ENCODE data around the gene BMERB1. TPM values are rescaled to one million over a fixed set of nuclear protein-coding genes. Genes with fewer than 3 reads are reported as not detected.

The BMERB1 gene
- total and polyA plus RNA-seq, 2 experiments from 2014 or later: 17.3 to 28.1 TPM

GRCh38 chr16:15513156-15513555 is 78.8 kb downstream of the BMERB1 start:
- H3K4me3 Mint-ChIP-seq: no peak overlapping the region
- H2AFZ ChIP-seq: no peak overlapping the region
- H3K27me3 Mint-ChIP-seq (ENCODE audit: insufficient read depth, low read depth, poor library complexity): peaks cover 13% of the 10 kb centered on the region
- peaks cover 11% of the 10 kb centered on the region for H3K4me1 ChIP-seq (ENCODE audit: insufficient read depth)
- no peak overlapping the region for H3K27ac ChIP-seq (ENCODE audit: low read depth)
- DNase-seq (ENCODE audit: low spot score): no peak
- ATAC-seq: no peak
- H3K9me2 ChIP-seq (ENCODE audit: insufficient read depth): no peaks in the 10 kb centered on the region
- H3K27ac Mint-ChIP-seq: no peak overlapping the region
- H3K4me1 Mint-ChIP-seq: peaks cover 24% of the 10 kb centered on the region
- H3K4me2 ChIP-seq: no peak overlapping the region
- H3F3A ChIP-seq (replicated peaks; ENCODE audit: low read depth): no peaks in the 10 kb centered on the region
- no peaks in the 10 kb centered on the region; the same call in 2 of the 3 replicates for H3K36me3 Mint-ChIP-seq (ENCODE audit: low read depth)
- no peak overlapping the region for H3K4me3 ChIP-seq
- H4K20me1 ChIP-seq (replicated peaks; ENCODE audit: insufficient read depth): no peaks in the 10 kb centered on the region
- H3K36me3 ChIP-seq (ENCODE audit: insufficient read depth): no peaks in the 10 kb centered on the region
- H3K79me2 ChIP-seq (replicated peaks; ENCODE audit: insufficient read depth): no peaks in the 10 kb centered on the region
- no peaks in the 10 kb centered on the region for H3K27me3 ChIP-seq (ENCODE audit: insufficient read depth)
- H3K9me3 Mint-ChIP-seq: no peaks in the 10 kb centered on the region
- no peak for TF ChIP-seq REST (IDR thresholded peaks at IDR 0.05; ENCODE audit: unreplicated experiment)
- no peak for TF ChIP-seq ZNF462 (CRISPR knock-in tag; IDR thresholded peaks at IDR 0.05)
